Measurements from ENCODE around the gene TAF4B.
"Not testable (repeated sequence)": the region's sequence is repeated elsewhere in the genome, so short reads cannot be mapped to it uniquely, and the experiment has no call there.

Gene TAF4B

DNA sequence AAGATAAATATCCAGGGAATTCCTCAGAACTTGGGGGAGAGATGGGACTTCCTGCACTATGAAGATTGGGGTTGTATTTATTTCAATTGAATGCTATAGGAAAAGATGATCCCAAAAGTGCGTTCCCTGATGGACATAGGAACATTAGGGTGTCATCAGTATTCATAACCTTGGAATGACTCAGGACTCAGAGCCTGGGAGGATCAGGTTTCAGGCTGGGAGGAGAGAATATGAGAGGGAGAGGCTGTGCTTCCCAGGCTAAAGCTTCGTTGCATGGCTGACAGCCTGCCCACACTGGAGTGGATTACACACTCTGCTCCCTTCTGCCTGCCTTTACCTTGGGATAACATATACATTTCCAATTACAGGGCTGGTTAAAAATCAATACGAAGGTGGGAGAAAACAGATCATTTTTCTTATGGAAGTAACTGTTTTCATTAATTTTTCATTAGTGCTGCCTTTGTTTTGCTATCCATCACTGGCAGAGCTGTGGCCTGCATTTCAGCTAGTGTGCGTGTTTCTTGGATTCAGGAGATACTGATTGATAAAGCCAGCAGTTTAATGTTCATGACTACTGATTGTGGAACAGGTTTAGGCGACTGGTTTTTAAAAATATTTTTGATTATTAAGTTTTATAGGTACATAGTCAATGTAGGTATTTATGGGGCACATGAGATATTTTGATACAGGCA lies 203.4 kb downstream of the TAF4B start:
- no peak for DNase-seq

DNA sequence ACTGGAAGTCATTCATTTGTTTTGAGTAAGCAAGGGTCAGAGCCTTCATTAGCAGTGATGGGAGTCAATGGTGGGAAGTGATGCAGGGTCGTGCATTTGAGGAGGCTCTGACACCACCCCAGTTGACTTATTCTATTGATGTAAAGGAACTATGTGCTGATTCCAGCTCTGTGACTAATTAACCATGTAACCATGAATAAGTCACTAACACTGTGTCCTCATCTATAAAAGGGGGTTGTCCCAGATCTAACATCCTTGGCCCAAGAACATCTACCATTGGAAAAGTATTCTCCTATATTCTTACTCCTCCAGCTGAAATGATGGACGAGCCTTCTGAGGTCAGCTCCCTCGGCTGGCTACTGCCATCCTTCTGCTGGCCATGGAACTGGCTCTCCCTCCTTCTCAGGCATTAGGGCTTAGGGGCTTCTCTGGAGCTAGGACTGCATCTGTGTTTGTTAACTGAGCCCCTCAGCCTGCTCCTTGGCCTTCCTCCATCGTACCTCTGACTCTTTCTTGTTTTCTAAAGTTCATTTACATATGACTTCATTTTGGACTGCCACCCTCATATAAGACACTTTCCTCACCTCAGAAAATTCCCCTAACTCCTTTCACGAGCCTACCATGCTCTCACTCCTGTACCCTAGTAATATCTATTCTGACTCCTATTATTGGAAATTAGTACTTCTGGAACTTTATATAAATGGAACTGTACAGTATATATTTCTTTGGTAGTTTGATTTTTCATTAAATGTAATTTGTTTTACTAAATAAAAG lies 206.6 kb downstream of the TAF4B start:
- no peak for DNase-seq

- no peak for DNase-seq
These were observed 208.6 kb downstream of the TAF4B start for GRCh38 chr18:26434887-26435286.

DNA sequence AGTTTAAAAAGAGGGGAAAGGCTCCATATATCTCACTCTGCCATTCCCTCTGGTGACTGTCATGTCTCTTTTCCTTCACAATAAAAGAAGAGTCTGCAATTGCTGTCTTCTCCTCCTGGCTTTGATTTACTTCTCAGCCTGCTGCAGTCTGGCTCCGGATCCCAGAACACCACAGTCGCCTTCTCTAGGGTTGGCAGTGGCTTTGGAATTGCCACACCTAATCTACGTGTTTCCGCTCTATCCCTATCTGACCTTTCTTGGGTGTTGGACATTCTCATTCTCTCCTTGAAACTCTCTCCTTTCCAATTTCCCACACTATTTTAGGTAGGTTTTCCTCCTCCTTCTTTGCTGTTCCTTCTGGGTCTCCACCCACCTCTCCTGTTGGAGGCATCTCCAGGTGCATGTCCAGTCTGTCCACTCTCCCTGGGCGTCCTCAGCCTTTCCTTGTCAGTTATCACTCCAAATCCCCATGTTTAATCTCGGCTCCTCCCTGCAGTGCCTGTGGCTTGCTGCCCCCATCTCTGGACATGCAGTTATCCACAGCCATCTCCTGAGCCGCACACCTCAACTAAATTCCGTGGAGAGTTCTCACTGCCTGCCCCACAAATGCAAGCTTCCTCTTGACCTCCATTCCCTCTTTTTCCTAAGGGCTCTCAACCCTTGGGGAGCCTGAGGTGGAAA lies 209.3 kb downstream of the TAF4B start:
- DNase-seq, result no peak

DNA sequence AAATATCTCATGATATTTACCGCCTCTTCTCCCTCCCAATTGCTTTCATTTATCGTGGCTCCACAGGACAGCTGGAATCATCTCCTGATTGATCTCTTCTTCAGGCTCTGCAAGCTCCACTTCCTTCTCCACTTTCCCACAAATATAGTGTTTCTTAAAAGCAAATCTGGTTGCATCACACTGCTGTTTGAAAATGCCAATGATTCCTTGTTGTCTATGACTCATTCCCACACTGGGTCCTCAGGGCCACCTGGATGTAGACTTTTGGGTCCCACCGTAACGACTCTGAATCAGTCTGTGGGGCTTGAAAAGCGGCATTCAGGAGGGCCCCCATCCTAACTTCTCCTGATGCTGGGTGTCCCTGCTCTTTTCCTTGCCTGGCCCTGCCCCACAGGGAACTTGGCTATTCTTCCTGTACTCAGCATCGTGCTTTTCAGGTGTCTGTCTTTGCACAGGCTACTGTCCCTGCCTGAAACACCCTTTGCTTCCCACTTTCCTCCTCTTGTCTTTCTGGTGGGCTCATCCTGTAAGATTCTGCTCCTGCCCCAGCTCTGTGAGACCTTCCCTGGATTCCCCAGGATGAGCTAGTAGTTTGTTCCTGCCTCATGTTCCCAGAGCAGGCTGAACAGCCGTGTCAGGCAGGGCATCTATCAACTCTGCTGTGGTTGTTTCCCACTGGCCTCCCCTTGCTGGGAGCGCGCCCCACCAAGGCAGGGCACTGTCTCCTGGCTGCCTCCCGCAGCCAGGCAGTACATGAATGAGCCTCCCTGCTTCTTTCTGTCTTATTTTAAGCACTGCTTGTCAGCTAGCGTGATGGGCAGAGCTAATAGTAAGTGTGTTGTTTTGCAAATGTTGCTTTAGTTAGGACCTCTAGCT lies 210.2 kb downstream of the TAF4B start:
- DNase-seq, result no peak

DNA sequence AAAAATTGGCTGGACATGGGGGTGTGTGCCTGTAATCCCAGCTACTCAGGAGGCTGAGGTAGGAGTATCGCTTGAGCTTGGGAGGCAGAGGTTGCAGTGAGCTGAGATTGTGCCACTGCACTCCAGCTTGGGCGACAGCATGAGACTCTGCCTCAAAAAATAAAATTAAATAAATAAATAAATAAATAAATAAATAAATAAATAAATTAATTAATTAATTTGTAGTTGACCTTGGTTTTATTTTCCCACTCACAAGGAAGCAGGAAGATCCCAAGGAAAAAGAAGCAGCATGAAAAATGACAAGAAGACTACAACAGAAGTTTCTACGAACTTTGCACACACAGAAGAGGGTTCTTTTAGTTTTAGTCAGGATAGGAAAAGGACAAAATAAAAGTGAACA lies 211.4 kb downstream of the TAF4B start:
- not testable (repeated sequence) for DNase-seq

GRCh38 chr18:26438980-26439379 lies 212.7 kb downstream of the TAF4B start:
- DNase-seq, result no peak

GRCh38 chr18:26439537-26439936 lies 213.3 kb downstream of the TAF4B start:
- no peak for DNase-seq

DNA sequence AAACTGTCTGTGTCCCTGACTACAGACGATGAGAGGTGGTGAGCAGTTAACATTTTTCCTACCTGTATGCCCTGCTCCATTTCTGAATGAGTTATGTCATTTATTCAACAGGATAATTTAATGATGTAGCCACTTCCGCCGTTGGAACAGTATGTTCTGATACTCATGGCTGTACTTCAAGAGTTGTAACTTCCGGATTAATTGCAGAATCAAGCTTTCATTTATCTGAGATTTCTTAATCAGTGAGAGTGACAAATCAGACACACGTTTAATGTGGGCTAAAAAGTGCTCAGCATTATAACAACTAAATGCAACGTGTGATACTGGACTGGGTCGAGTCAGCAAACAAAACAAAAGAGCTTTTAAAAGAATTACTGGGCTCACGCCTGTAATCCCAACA lies 214.4 kb downstream of the TAF4B start:
- DNase-seq, result no peak

Measured in NCI-H1417 treated with DMSO at 0.1 percent for 48 hours (cell line).